ACC112 (cell line): ENCODE results near the gene STIL.
"Not testable (repeated sequence)": the region's sequence is repeated elsewhere in the genome, so short reads cannot be mapped to it uniquely, and the experiment has no call there.

Source experiments
- H2AFZ ChIP-seq: fragments of 200-600 bp; sonication (generic); one replicate; pipeline ENCODE4 v1.6.0; 2017; ENCODE audit warnings: antibody characterized with exemption, low read length; ENCODE audit not compliant: unreplicated experiment
- H3K27ac ChIP-seq: fragments of 200-600 bp; sonication (generic); 2 replicates; pipeline ENCODE4 v1.5.1; 2014; ENCODE audit warnings: low read depth, mild to moderate bottlenecking, antibody characterized with exemption, low read length, moderate library complexity
- H3K27me3 ChIP-seq: fragments of 200-600 bp; sonication (generic); 2 replicates; pipeline ENCODE4 v1.6.1; 2014; ENCODE audit warnings: mild to moderate bottlenecking, antibody characterized with exemption, low read length, moderate library complexity, mixed read lengths; ENCODE audit not compliant: insufficient read depth
- H3K36me3 ChIP-seq: fragments of 200-600 bp; sonication (generic); 2 replicates; pipeline ENCODE4 v1.6.1; 2016; ENCODE audit warnings: mild to moderate bottlenecking, antibody characterized with exemption, low read length, moderate library complexity, mixed read lengths; ENCODE audit not compliant: insufficient read depth
- H3K4me1 ChIP-seq: fragments of 200-600 bp; sonication (generic); one replicate; pipeline ENCODE4 v1.6.1; 2016; ENCODE audit warnings: low read length, mixed read lengths; ENCODE audit not compliant: insufficient read depth, unreplicated experiment, control insufficient read depth
- H3K4me3 ChIP-seq: fragments of 200-600 bp; sonication (generic); 2 replicates; pipeline ENCODE4 v1.5.1; 2014; ENCODE audit warnings: mild to moderate bottlenecking, low read depth, low read length
- H3K79me2 ChIP-seq: fragments of 200-600 bp; sonication (generic); one replicate; pipeline ENCODE4 v1.6.0; 2016; ENCODE audit warnings: low read length; ENCODE audit not compliant: control insufficient read depth, unreplicated experiment, insufficient read depth

The STIL gene

GRCh38 chr1:47275811-47276210 lies 38.1 kb downstream of the STIL start:
- H3K27ac ChIP-seq, H3K27me3 ChIP-seq, H2AFZ ChIP-seq, H3K4me3 ChIP-seq, H3K4me1 ChIP-seq: not testable (repeated sequence)
- Histone ChIP-seq H3K36me3 (peaks cover 11% of the 10 kb centered on the region), H3K79me2 (peaks cover 21% of the 10 kb centered on the region)

GRCh38 chr1:47265529-47265928 lies 48.4 kb downstream of the STIL start:
- H2AFZ ChIP-seq, H3K27me3 ChIP-seq, H3K27ac ChIP-seq, H3K4me3 ChIP-seq, H3K79me2 ChIP-seq, H3K4me1 ChIP-seq: not testable (repeated sequence)
- peaks cover 10% of the 10 kb centered on the region for H3K36me3 ChIP-seq

GRCh38 chr1:47262787-47263413 lies 51.0 kb downstream of the STIL start:
- no peak overlapping the region for H3K27ac ChIP-seq
- H3K4me3 ChIP-seq = no peak overlapping the region
- no peaks in the 10 kb centered on the region for H3K4me1 ChIP-seq
- H3K36me3 ChIP-seq = peaks cover 14% of the 10 kb centered on the region
- H3K27me3 ChIP-seq = no peaks in the 10 kb centered on the region
- H2AFZ ChIP-seq = no peak overlapping the region
- no peaks in the 10 kb centered on the region for H3K79me2 ChIP-seq

- Histone ChIP-seq H3K36me3 (peaks cover 10% of the 10 kb centered on the region), H3K27me3 (no peaks in the 10 kb centered on the region)
Observed at GRCh38 chr1:47257224-47257623, 56.7 kb downstream of the STIL start.

GRCh38 chr1:47252795-47253194 lies 61.2 kb downstream of the STIL start:
- peaks cover 9% of the 10 kb centered on the region for H3K36me3 ChIP-seq
- no peak overlapping the region for H3K27ac ChIP-seq
- no peak overlapping the region for H2AFZ ChIP-seq
- no peaks in the 10 kb centered on the region for H3K27me3 ChIP-seq
- H3K4me1 ChIP-seq = no peaks in the 10 kb centered on the region
- no peak overlapping the region for H3K4me3 ChIP-seq
- H3K79me2 ChIP-seq = no peaks in the 10 kb centered on the region

More at GRCh38 chr1:47257224-47257623, 56.7 kb downstream of the STIL start:
- Histone ChIP-seq H3K4me1 (no peaks in the 10 kb centered on the region), H3K79me2 (no peaks in the 10 kb centered on the region), H3K27ac (no peak overlapping the region), H3K4me3 (no peak overlapping the region), H2AFZ (no peak overlapping the region)

GRCh38 chr1:47252369-47252768 lies 61.6 kb downstream of the STIL start:
- Histone ChIP-seq H3K4me3 (no peak overlapping the region), H3K36me3 (peaks cover 6% of the 10 kb centered on the region)

GRCh38 chr1:47249755-47250154 lies 64.2 kb downstream of the STIL start:
- no peaks in the 10 kb centered on the region for H3K79me2 ChIP-seq
- peaks cover 6% of the 10 kb centered on the region; the same call in 1 of the 2 replicates for H3K36me3 ChIP-seq
- H3K27me3 ChIP-seq = peaks cover 9% of the 10 kb centered on the region; the same call in 1 of the 2 replicates
- no peaks in the 10 kb centered on the region for H3K4me1 ChIP-seq
- no peak overlapping the region for H2AFZ ChIP-seq
- no peak overlapping the region for H3K4me3 ChIP-seq
- no peak overlapping the region for H3K27ac ChIP-seq

More at GRCh38 chr1:47252369-47252768, 61.6 kb downstream of the STIL start:
- Histone ChIP-seq H3K27ac (no peak overlapping the region), H3K4me1 (no peaks in the 10 kb centered on the region), H3K27me3 (no peaks in the 10 kb centered on the region), H3K79me2 (no peaks in the 10 kb centered on the region), H2AFZ (no peak overlapping the region)

- Histone ChIP-seq H3K4me3 (no peak overlapping the region), H3K27ac (no peak overlapping the region), H3K4me1 (no peaks in the 10 kb centered on the region), H3K27me3 (peaks cover 32% of the 10 kb centered on the region), H2AFZ (no peak overlapping the region), H3K79me2 (no peaks in the 10 kb centered on the region), H3K36me3 (no peaks in the 10 kb centered on the region)
Observed at GRCh38 chr1:47244339-47244862, 69.5 kb downstream of the STIL start.

GRCh38 chr1:47243910-47244309 lies 70.0 kb downstream of the STIL start:
- Histone ChIP-seq H3K4me3 (no peak overlapping the region), H3K27me3 (peaks cover 32% of the 10 kb centered on the region), H3K79me2 (no peaks in the 10 kb centered on the region), H2AFZ (no peak overlapping the region), H3K36me3 (no peaks in the 10 kb centered on the region), H3K27ac (no peak overlapping the region), H3K4me1 (no peaks in the 10 kb centered on the region)

GRCh38 chr1:47241114-47242113 lies 72.5 kb downstream of the STIL start:
- Histone ChIP-seq H3K4me3 (no peak overlapping the region), H3K79me2 (no peaks in the 10 kb centered on the region), H3K27ac (no peak overlapping the region), H3K27me3 (peaks cover 32% of the 10 kb centered on the region), H3K36me3 (no peaks in the 10 kb centered on the region), H2AFZ (no peak overlapping the region), H3K4me1 (no peaks in the 10 kb centered on the region)
